NCI-H146 treated with DMSO at 0.1 percent for 48 hours (cell line): ENCODE results near the gene SPECC1.
"Not testable (repeated sequence)": the region's sequence is repeated elsewhere in the genome, so short reads cannot be mapped to it uniquely, and the experiment has no call there.

Experiments
- DNase-seq: peaks from one replicate; lab custom pipeline; 2025; ENCODE audit not compliant: unreplicated experiment; lab: John Stamatoyannopoulos, UW

Gene SPECC1

GRCh38 chr17:20092261-20092867 lies 83.2 kb downstream of the SPECC1 start:
- no peak for DNase-seq

GRCh38 chr17:20092973-20093626 lies 83.9 kb downstream of the SPECC1 start:
- DNase-seq: peak; percentile 94

GRCh38 chr17:20094777-20095176 lies 85.6 kb downstream of the SPECC1 start:
- DNase-seq: no peak

- peak; percentile 73 for DNase-seq
These were observed 86.3 kb downstream of the SPECC1 start for GRCh38 chr17:20095336-20096080.

GRCh38 chr17:20096430-20096829 lies 87.3 kb downstream of the SPECC1 start:
- no peak for DNase-seq

GRCh38 chr17:20097330-20097729 lies 88.2 kb downstream of the SPECC1 start:
- DNase-seq: no peak

- no peak for DNase-seq
These were observed 89.2 kb downstream of the SPECC1 start for GRCh38 chr17:20098314-20098713.

GRCh38 chr17:20100806-20101205 lies 91.6 kb downstream of the SPECC1 start:
- not testable (repeated sequence) for DNase-seq

- no peak for DNase-seq
These were observed 94.6 kb downstream of the SPECC1 start for GRCh38 chr17:20103454-20104446.

GRCh38 chr17:20105539-20106280 lies 96.6 kb downstream of the SPECC1 start:
- DNase-seq: no peak

GRCh38 chr17:20106446-20106845 lies 97.3 kb downstream of the SPECC1 start:
- DNase-seq: not testable (repeated sequence)

GRCh38 chr17:20109076-20109475 lies 99.9 kb downstream of the SPECC1 start:
- DNase-seq: no peak

- DNase-seq: no peak
These were observed 102.4 kb downstream of the SPECC1 start for GRCh38 chr17:20111538-20111937.

GRCh38 chr17:20114466-20114865 lies 105.3 kb downstream of the SPECC1 start:
- no peak for DNase-seq

- DNase-seq: peak; percentile 13
These were observed 107.6 kb downstream of the SPECC1 start for GRCh38 chr17:20116683-20117309.

GRCh38 chr17:20118280-20118679 lies 109.1 kb downstream of the SPECC1 start:
- DNase-seq: no peak

GRCh38 chr17:20120836-20121235 lies 111.7 kb downstream of the SPECC1 start:
- DNase-seq: no peak

GRCh38 chr17:20121359-20122253 lies 112.4 kb downstream of the SPECC1 start:
- DNase-seq: no peak
